ENCODE results near the gene SLC22A5.
"Not testable (repeated sequence)": the region's sequence is repeated elsewhere in the genome, so short reads cannot be mapped to it uniquely, and the experiment has no call there.

Gene SLC22A5

DNA sequence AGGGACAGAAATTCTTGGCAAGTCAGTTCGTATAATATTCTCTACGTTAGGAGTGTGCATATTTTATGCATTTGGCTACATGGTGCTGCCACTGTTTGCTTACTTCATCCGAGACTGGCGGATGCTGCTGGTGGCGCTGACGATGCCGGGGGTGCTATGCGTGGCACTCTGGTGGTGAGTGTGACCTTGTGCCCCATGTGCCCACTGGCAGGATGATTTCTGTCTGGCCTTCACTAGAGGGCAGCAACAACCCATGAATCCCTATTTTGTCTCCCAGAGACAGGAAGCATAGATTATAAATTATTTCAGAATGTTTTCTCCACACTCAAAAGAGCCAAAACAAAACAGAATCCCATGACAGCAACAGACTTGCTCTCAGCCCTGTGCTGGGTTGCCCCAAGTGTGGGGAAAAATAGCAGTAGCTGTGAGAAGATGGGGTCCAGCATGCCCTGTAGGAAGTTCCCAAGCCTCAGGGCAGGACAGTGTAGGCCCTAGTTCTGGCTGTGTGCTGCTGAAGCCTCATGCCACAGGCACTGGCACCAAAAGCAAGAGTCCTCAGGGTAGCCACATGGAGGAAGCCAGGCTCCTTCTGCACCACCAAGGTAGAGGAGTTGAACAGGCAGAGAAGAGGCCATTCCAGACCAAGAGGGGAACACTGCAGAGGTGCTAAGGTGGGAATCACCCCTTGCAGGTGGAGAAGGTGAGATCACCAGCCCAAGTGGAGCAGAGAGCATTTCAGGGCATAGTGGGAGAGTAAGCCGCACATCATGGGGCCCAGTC is 16.0 kb downstream of the SLC22A5 start:
- in situ Hi-C loops (cut with HindIII; ENCODE audit: low sequenced_read_pairs), result loop anchor here (5.0 to 25.0 kb wide), 2 partner anchors 72 to 477 kb away; partner anchors contain the start of genes GDF9, LEAP2 and UQCRQ

DNA sequence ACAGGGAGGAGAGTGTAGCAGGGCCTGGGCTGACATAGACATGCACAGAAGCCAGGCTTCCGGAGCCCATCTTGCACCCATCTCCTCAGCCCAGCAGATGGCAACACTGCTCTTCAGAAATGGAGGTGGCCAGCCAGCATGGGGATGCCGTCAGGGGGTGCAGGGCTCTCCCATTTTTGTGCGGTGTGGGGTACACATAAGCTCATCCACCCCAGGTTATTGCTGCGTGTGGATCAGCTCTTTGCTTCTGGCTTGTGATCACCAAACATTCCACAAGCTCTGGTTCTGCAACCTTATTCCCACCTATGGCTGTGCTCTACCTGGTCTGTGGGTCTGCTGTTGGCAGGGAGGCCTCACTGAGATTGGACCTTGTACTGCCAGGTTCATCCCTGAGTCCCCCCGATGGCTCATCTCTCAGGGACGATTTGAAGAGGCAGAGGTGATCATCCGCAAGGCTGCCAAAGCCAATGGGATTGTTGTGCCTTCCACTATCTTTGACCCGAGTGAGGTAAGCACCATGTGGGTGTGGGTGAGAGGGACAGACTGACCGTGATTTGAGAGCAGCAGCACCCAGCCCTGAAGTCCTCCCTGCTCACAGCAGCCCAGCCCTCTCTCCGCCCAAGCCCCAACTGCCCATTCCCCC is 17.3 kb downstream of the SLC22A5 start:
- in situ Hi-C loops (cut with HindIII; ENCODE audit: low sequenced_read_pairs), result loop anchor here (5.0 to 25.0 kb wide), 2 partner anchors 71 to 476 kb away; partner anchors contain the start of genes GDF9, LEAP2 and UQCRQ

DNA sequence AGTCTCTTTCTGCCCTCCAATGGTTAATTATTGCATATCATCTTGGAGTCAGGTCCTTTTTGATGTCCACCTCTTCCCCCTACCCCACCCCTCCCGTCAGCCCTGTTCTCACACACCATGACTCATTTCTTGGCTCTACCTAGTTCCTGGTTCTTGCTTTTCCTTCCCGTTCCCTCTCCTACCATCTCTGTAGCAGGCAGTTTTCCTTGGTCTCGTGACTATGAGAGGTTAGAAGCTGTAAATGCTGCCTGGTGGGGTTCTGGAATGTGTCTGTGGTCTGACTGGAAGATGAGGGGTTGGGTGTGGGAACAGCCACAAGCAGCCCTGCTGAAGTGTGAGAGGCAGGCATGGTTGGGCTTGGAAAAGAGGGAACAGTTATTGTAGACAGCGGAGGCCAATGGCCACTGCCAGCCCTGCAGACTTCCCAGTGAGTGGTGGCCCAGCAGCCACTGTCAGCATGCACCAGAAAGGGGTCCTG is 18.2 kb downstream of the SLC22A5 start:
- in situ Hi-C loops (cut with HindIII; ENCODE audit: low sequenced_read_pairs), result loop anchor here (5.0 to 25.0 kb wide), 2 partner anchors 70 to 475 kb away; partner anchors contain the start of genes GDF9, LEAP2 and UQCRQ

DNA sequence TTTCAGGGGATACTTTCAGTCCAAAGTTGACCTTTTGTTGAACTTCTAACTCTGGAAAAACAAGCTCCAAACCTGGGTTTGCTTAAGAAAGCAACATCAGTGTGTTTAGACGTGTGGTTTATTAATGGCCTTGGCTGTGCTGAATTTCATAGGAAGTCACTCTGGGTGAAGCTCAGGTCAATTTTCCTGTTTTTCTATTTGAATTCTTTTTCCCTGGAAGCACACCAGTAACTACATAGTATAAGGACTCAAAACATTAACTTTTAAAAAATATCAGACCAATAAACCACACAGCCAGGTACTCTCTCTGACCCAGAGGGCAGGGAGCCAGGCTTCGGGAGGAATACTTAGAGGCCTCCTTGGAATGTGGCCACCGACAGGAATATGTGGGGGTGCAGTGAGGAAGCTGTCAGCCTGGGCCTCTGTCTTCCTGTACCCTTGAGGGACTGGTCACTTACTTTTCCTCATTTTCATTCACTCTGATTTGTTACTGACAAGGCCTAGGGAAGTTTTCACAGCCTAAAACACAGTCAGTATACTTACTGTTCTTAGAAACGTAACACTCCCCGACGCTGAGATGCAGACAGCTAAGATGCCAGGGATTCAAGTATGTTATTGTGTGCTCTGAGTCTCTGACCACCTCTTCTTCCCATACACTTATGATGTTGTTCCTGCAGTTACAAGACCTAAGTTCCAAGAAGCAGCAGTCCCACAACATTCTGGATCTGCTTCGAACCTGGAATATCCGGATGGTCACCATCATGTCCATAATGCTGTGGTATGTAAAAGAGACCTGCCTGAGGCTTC is 18.9 kb downstream of the SLC22A5 start:
- in situ Hi-C loops (cut with HindIII; ENCODE audit: low sequenced_read_pairs), result loop anchor here (5.0 to 25.0 kb wide), 2 partner anchors 69 to 474 kb away; partner anchors contain the start of genes GDF9, LEAP2 and UQCRQ

DNA sequence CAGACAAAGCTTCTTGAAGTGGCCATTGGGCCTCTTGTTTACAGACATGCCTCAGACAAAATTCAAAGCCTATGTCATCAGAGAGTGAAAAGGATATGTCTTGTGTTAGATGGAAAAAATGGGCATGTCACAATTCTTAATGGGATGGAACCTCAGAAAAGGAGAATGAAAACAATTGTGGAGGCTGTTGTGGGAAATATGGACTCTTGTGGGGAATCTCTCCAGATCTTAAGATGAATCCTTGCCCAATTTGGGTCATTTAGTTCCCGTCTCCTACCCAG is 19.5 kb downstream of the SLC22A5 start:
- in situ Hi-C loops (cut with HindIII; ENCODE audit: low sequenced_read_pairs), result loop anchor here (5.0 to 25.0 kb wide), 2 partner anchors 68 to 473 kb away; partner anchors contain the start of genes GDF9, LEAP2 and UQCRQ

DNA sequence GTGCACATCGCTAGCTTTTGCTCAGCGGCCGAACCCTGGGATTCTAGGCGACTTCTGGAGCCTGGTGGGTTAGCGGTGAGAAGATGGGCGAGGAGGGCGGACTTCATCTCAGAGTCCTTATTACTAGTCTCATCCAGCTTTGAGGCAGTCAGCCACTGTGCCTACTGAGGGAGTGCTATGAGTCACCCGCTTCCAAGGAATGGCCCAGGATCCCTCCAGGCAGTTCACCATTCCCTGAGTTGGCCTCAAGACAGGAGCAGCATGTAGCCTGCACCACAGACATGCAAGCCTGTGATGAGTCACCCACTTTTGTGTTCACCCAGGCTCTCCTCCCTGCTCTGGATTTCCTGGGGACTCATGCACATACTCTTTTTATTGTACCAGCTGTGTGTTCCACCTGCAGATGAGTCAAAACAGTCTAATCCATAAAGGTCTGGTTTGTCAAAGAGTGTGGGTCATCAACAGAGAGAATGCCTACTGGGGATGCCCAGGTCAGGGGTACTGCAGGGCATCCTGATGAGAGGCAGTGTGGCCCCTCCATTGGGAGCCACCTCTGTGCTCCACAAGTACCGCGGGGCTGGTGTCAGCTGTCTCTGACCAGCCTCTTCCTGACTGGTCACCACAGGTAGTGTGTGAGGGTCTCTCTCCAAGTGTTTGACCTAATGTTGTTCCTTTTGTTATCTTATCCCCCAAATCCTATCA is 20.2 kb downstream of the SLC22A5 start:
- in situ Hi-C loops (cut with HindIII; ENCODE audit: low sequenced_read_pairs), result loop anchor here (5.0 to 25.0 kb wide), 3 partner anchors 68 to 473 kb away; partner anchors contain the start of genes GDF9, IL4, LEAP2 and UQCRQ

DNA sequence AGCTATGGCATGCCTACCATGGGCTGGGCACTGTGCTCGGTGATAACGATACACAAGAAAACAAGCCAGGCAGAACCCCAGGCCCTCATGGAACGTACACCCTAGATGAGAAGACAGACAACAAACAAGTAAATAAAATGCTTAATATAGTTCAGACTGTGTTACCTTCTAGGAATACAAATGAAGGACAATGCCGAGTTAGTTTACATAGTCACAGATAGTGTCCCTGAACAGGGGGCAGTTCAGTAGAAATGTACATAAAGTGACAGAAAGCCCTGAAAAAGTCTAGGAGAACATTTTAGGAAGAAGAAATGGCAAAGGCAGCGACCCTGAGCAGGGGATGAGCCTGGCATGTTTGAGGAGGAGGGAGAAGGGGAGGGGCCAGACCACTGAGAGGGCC is 21.7 kb downstream of the SLC22A5 start:
- in situ Hi-C loops (cut with HindIII; ENCODE audit: low sequenced_read_pairs), result loop anchor here (10.0 to 25.0 kb wide), 2 partner anchors 284 to 471 kb away; partner anchors contain the start of genes GDF9, IL4, LEAP2 and UQCRQ

DNA sequence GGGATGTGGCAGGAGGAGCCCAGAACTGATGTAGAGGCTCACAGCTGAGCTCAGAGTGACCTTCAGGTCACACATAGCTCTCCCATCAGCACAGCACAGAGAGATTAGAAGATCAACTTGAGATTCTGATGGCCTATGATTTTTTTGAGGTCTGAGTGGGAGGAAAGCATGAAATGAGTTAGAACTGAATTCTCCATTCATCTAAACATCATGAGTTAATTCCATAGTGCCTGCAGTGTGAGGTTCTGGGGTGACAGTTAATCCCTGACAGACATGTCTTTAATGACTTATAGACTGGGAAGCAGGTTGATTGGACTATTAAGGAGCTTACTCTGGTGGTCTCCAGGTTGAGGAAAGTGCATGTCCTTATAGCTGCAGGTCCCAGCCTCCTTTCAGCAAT is 22.4 kb downstream of the SLC22A5 start:
- in situ Hi-C loops (cut with HindIII; ENCODE audit: low sequenced_read_pairs), result loop anchor here (10.0 to 25.0 kb wide), 2 partner anchors 283 to 470 kb away; partner anchors contain the start of genes GDF9, IL4, LEAP2 and UQCRQ

DNA sequence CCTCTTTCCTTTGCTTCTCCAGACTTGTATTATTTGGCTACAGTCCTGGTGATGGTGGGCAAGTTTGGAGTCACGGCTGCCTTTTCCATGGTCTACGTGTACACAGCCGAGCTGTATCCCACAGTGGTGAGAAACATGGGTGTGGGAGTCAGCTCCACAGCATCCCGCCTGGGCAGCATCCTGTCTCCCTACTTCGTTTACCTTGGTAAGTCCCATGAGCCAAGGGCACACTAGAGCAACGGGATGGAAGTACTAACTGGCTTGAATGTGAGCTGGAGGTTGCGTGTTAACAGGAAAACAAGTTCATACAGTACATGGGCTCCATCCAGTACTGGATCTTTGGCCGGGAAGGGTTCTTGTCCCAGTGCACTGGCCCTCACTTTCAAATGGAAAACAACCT is 22.9 kb downstream of the SLC22A5 start:
- in situ Hi-C loops (cut with HindIII; ENCODE audit: low sequenced_read_pairs), result loop anchor here (10.0 to 25.0 kb wide), 2 partner anchors 282 to 470 kb away; partner anchors contain the start of genes GDF9, IL4, LEAP2 and UQCRQ

DNA sequence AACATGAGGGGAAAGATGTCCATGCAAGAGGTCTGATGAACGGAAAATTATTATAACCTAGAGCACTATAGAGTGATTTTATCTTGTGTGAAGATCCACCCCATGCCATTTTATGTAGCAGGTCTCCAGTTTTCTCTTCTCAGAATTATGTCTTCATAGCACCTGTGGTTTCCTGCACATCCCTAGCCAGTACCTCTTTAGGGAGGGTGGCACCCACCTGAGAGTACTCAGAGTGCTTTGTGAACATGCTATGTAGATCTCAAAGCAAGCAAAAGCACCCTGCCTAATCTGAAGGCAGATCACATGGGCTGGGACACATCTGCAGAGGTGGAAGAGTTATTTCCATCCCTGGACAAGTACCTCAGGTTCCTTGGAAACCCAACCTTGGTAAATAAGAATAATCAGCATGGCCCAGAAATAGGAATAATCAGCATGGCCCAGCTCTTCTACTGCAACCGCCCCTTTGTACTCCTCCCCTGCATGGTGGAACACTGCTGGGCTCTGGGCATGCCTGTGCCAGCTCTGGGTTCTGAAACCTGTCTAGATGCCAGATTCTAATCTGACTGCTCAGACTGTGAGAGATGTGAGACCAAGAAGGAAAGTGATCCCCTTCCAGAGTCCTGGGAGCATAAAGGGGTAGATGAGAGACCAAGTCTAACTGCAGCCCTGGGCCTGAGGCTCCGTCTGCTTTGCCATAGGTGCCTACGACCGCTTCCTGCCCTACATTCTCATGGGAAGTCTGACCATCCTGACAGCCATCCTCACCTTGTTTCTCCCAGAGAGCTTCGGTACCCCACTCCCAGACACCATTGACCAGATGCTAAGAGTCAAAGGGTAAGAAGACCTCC is 23.7 kb downstream of the SLC22A5 start:
- in situ Hi-C loops (cut with HindIII; ENCODE audit: low sequenced_read_pairs), result loop anchor here (10.0 to 25.0 kb wide), 2 partner anchors 282 to 469 kb away; partner anchors contain the start of genes GDF9, IL4, LEAP2 and UQCRQ

DNA sequence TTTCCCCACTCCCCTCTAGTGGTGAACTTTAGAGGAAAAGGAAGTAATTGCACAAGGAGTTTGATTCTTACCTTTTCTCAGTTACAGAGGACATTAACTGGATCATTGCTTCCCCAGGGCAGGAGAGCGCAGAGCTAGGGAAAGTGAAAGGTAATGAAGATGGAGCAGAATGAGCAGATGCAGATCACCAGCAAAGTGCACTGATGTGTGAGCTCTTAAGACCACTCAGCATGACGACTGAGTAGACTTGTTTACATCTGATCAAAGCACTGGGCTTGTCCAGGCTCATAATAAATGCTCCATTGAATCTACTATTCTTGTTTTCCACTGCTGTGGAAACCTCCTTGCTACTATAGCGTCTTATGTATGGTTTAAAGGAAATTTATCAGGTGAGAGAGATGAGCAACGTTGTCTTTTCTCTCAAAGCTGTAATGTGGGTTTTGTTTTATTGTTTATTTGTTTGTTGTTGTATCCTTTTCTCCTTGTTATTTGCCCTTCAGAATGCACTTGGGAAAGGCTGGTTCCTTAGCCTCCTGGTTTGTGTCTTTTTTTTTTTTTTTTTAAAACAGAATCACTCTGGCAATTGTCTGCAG is 25.3 kb downstream of the SLC22A5 start:
- in situ Hi-C loops (cut with HindIII; ENCODE audit: low sequenced_read_pairs), result loop anchor here (10.0 to 25.0 kb wide), 2 partner anchors 280 to 468 kb away; partner anchors contain the start of genes GDF9, IL4, LEAP2 and UQCRQ

DNA sequence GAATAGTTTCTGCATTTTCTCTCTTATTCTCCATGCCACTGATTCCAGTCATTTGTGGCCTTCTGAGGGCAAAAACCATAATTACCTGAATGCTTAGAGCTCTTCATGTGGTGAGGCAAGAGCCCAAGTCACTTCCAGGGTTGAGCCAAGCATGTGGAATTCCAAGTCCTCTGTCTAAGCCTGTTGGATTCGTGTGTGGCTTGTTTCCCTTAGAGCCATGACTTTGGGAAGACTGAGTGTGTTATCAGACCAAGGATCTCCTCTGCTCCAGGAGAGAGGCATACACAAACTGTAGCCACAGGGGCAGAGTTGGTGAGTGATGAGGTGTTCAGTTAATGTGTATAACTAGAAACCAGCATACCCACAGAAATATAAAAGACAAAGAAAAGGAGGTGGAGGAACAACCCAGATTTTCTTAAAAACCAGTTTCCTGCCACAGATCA is 27.1 kb downstream of the SLC22A5 start:
- in situ Hi-C loops (cut with HindIII; ENCODE audit: low sequenced_read_pairs), result loop anchor here (10.0 to 25.0 kb wide), 2 partner anchors 278 to 466 kb away; partner anchors contain the start of genes GDF9, IL4, LEAP2 and UQCRQ

DNA sequence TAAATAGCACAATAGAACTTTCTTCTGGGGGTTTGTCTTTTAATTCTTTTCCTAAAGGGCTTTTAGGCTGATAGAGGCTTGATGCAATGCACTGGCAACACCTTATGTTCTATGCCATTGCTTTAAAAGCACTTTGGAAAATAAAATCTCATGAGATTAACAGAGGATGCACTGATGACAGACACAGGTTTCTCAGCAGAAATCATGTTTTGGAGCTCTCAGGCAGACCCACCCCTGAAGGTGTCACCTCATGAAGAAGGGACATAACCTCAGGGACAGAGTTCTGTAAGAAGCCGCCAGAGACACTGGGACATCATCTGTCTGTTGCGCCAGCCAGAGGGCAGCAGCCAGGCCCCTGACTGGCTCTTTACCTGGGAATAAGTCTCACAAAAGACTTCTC is 27.7 kb downstream of the SLC22A5 start:
- in situ Hi-C loops (cut with HindIII; ENCODE audit: low sequenced_read_pairs), result loop anchor here (10.0 to 25.0 kb wide), 2 partner anchors 278 to 465 kb away; partner anchors contain the start of genes GDF9, IL4, LEAP2 and UQCRQ

DNA sequence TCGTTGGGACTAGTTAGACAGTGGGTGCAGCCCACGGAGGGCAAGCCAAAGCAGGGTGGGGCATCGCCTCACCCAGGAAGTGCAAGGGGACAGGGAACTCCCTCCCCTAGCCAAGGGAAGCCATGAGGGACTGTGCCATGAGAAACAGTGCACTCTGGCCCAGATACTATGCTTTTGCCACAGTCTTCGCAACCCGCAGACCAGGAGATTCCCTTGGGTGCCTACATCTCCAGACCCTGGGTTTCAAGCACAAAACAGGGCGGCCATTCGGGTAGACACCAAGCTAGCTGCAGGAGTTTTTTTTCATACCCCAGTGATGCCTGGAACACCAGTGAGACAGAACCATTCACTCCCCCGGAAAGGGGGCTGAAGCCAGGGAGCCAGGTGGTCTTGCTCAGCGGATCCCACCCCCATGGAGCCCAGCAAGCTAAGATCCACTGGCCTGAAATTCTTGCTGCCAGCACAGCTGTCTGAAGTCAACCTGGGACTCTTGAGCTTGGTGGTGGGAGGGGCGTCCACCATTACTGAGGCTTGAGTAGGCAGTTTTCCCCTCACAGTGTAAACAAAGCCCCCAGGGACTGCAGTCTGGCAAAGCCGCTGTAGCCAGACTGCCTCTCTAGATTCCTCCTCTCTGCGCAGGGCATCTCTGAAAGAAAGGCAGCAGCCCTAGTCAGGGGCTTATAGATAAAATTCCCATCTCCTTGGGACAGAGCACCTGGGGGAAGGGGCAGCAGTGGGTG is 28.6 kb downstream of the SLC22A5 start:
- in situ Hi-C loops (cut with HindIII; ENCODE audit: low sequenced_read_pairs), result loop anchor here (10.0 to 25.0 kb wide), 2 partner anchors 277 to 464 kb away; partner anchors contain the start of genes GDF9, IL4, LEAP2 and UQCRQ

DNA sequence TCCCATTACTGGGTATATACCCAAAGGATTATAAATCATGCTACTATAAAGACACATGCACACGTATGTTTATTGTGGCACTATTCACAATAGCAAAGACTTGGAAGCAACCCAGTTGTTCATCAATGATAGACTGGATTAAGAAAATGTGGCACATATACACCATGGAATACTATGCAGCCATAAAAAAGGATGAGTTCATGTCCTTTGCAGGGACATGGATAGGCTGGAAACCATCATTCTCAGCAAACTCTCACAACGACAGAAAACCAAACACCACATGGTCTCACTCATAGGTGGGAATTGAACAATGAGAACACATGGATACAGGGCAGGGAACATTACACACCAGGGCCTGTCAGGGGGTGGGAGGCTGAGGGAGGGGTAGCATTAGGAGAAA is 34.5 kb downstream of the SLC22A5 start:
- in situ Hi-C loops (cut with HindIII; ENCODE audit: low sequenced_read_pairs), result not testable (repeated sequence)

DNA sequence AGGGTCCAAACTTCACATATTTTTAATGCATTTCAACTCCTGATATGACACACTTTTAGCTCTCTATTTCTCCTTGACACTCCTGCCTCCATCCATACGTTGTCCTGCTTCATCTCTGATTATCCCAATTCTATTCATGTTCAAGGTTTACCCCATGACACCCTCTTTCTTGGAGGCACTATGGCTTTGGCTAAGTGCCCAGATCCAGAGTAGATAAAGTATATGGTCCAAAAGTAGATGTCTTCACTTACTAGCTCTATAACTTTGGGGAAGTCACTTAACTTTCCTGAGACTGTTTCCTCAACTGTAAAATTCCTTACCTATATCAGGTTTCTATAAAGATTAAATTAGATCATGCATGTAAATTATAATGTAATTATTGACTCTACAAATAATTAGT is 36.1 kb downstream of the SLC22A5 start:
- in situ Hi-C loops (cut with HindIII; ENCODE audit: low sequenced_read_pairs), result no loop called here

DNA sequence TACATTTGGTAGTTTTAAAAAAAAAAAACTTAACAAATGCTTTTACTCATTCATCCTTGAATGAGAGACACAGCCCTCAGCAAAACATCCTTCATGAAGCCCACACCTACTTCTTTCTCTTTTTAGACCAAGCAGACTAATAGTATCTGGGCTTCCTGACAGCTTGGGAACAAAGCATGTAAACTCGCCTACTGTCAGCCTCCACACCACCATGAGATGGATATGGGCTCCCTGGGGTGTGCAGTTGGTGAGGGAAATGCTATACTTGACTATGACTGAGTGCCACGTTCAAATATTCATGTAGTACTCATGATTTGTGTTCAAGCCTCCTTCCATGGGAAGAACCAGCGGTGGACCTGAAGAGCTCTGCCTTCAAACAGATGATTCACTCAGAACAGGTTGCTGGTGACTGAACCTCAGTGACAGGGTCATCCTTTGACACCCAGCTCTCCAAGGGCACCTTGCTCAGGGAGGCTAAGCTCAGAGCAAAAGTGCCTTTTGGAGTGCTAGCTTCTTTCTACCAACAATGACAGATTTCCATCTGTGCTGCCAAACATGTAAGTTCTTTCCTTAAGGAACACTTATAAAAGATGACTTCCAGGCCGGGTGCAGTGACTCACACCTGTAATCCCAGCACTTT is 36.8 kb downstream of the SLC22A5 start:
- in situ Hi-C loops (cut with HindIII; ENCODE audit: low sequenced_read_pairs), result no loop called here
